MM.1S (cell line): ENCODE results near the gene SPEM1.

Experiments used
- DNase-seq: peaks from one replicate; pipeline ENCODE4 v3.0.0-alpha.2; 2015
- H2AFZ ChIP-seq: fragments of 300-600 bp; sonication (generic); 2 replicates; pipeline ENCODE4 v1.6.0; 2016; ENCODE audit warnings: antibody characterized with exemption, low read length
- H3F3A ChIP-seq: fragments of 300-600 bp; sonication (generic); 2 replicates; pipeline ENCODE4 v1.6.1; 2016; ENCODE audit warnings: mild to moderate bottlenecking, antibody characterized with exemption, low read length, moderate library complexity, mixed read lengths; ENCODE audit not compliant: insufficient read depth
- H3K27ac ChIP-seq: fragments of 300-600 bp; sonication (generic); 2 replicates; pipeline ENCODE4 v1.5.1; 2016; ENCODE audit warnings: mild to moderate bottlenecking, low read length
- H3K27me3 ChIP-seq: fragments of 300-600 bp; sonication (generic); replicated peaks from 2 replicates; pipeline ENCODE4 v1.6.0; 2016; ENCODE audit warnings: low read length; ENCODE audit not compliant: insufficient read depth
- H3K36me3 ChIP-seq: fragments of 300-600 bp; sonication (generic); replicated peaks from 2 replicates; pipeline ENCODE4 v1.6.1; 2016; ENCODE audit warnings: mild to moderate bottlenecking, low read length, mixed read lengths; ENCODE audit not compliant: insufficient read depth
- H3K4me1 ChIP-seq: fragments of 300-600 bp; sonication (generic); 2 replicates; pipeline ENCODE4 v1.6.1; 2016; ENCODE audit warnings: low read length, mixed read lengths
- H3K4me2 ChIP-seq: fragments of 300-600 bp; sonication (generic); 2 replicates; pipeline ENCODE4 v1.6.0; 2016; ENCODE audit warnings: low read depth, low read length
- H3K4me3 ChIP-seq: fragments of 300-600 bp; sonication (generic); 2 replicates; pipeline ENCODE4 v1.5.1; 2016; ENCODE audit warnings: low read length, mixed read lengths
- H3K79me2 ChIP-seq: fragments of 300-600 bp; sonication (generic); 2 replicates; pipeline ENCODE4 v1.6.1; 2016; ENCODE audit warnings: mixed run types, low read length, mixed read lengths
- H3K9ac ChIP-seq: fragments of 300-600 bp; sonication (generic); 2 replicates; pipeline ENCODE4 v1.6.1; 2016; ENCODE audit warnings: low read length, mixed read lengths
- H3K9me2 ChIP-seq: fragments of 300-600 bp; sonication (generic); replicated peaks from 2 replicates; pipeline ENCODE4 v1.6.1; 2016; ENCODE audit warnings: mild to moderate bottlenecking, low read length, mixed read lengths; ENCODE audit not compliant: insufficient read depth
- H3K9me3 ChIP-seq: fragments of 300-600 bp; sonication (generic); replicated peaks from 2 replicates; pipeline ENCODE4 v1.6.1; 2016; ENCODE audit warnings: mild to moderate bottlenecking, low read length, mixed read lengths; ENCODE audit not compliant: insufficient read depth
- H4K20me1 ChIP-seq: fragments of 300-600 bp; sonication (generic); 2 replicates; pipeline ENCODE4 v1.6.1; 2016; ENCODE audit warnings: mild to moderate bottlenecking, low read length, moderate library complexity, mixed read lengths; ENCODE audit not compliant: insufficient read depth
- EZH2 ChIP-seq: fragments of 300-600 bp; sonication (generic); optimal IDR thresholded peaks from 2 replicates; pipeline ENCODE3; 2017; ENCODE audit warnings: low read depth, mild to moderate bottlenecking, antibody characterized with exemption, low read length, mixed read lengths
- EZH2phosphoT487 ChIP-seq: fragments of 300-600 bp; sonication (generic); IDR thresholded peaks from 2 replicates; pipeline ENCODE4 v1.6.1; 2018; ENCODE audit warnings: antibody characterized with exemption, low read length
- TF ChIP-seq, protein P1 (sequence below): fragments of 300-600 bp; sonication (generic); IDR thresholded peaks from 2 replicates; pipeline ENCODE4 v1.5.1; 2016; ENCODE audit warnings: antibody characterized with exemption, low read length, mixed read lengths

Gene SPEM1

DNA sequence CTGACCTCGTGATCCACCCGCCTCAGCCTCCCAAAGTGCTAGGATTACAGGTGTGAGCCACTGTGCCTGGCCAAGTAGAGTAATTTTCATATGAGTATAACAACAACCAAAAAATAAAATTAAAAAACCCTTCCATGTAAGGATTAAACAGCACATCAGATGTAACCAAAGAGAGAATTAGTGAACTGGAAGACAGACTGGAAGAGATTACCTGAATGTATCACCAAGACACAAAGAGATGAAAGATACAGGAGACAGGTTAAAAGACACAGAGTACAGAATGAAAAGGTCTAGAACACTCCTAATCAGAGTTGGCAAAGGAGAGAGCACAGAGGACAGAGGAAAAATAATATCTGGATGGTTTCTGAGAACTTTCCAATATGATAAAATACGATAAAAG lies 41.0 kb upstream of the SPEM1 start:
- H3K4me3 ChIP-seq, result no peak overlapping the region
- H3K36me3 ChIP-seq, result no peaks in the 10 kb centered on the region
- TF ChIP-seq EZH2 (no peak), EZH2phosphoT487 (no peak)
- TF ChIP-seq, protein P1, sequence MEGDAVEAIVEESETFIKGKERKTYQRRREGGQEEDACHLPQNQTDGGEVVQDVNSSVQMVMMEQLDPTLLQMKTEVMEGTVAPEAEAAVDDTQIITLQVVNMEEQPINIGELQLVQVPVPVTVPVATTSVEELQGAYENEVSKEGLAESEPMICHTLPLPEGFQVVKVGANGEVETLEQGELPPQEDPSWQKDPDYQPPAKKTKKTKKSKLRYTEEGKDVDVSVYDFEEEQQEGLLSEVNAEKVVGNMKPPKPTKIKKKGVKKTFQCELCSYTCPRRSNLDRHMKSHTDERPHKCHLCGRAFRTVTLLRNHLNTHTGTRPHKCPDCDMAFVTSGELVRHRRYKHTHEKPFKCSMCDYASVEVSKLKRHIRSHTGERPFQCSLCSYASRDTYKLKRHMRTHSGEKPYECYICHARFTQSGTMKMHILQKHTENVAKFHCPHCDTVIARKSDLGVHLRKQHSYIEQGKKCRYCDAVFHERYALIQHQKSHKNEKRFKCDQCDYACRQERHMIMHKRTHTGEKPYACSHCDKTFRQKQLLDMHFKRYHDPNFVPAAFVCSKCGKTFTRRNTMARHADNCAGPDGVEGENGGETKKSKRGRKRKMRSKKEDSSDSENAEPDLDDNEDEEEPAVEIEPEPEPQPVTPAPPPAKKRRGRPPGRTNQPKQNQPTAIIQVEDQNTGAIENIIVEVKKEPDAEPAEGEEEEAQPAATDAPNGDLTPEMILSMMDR, result no peak
- peaks cover 51% of the 10 kb centered on the region for H3K27me3 ChIP-seq
- no peak overlapping the region for H3K9ac ChIP-seq
- H2AFZ ChIP-seq, result no peak overlapping the region
- no peaks in the 10 kb centered on the region for H3F3A ChIP-seq
- no peak for DNase-seq
- H3K27ac ChIP-seq, result no peak overlapping the region
- H4K20me1 ChIP-seq, result no peaks in the 10 kb centered on the region
- H3K9me2 ChIP-seq, result no peaks in the 10 kb centered on the region
- H3K9me3 ChIP-seq, result no peaks in the 10 kb centered on the region
- no peaks in the 10 kb centered on the region for H3K79me2 ChIP-seq
- H3K4me1 ChIP-seq, result peaks cover 7% of the 10 kb centered on the region; the same call in 1 of the 2 replicates
- no peak overlapping the region for H3K4me2 ChIP-seq

DNA sequence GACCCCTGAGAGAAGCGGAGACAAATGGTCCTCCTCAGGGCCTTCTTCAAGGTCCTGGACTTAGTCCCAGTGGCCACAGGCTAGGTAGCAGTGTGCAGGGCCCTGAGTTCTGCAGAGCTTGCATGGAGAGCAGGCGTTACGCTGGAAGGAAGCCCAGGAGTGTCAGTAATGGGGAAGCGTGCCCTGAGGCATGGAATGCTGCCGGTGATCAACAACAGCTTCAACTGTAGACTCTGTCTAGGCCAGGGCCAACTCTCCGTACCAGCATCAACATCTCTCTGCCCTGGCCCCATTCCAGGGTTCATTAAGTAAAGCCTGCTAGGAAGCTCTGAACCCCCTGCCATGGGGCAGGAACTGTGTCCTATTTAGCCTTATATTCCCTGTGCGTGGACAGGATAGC lies 39.8 kb upstream of the SPEM1 start:
- Histone ChIP-seq H3K4me1 (peaks cover 4% of the 10 kb centered on the region; the same call in 1 of the 2 replicates), H3K9ac (no peak overlapping the region), H3K36me3 (no peaks in the 10 kb centered on the region), H3K27me3 (peaks cover 51% of the 10 kb centered on the region), H3K9me3 (no peaks in the 10 kb centered on the region), H3K4me2 (no peak overlapping the region), H3K27ac (no peak overlapping the region), H3F3A (no peaks in the 10 kb centered on the region), H3K4me3 (no peak overlapping the region), H3K79me2 (no peaks in the 10 kb centered on the region), H3K9me2 (no peaks in the 10 kb centered on the region), H4K20me1 (no peaks in the 10 kb centered on the region), H2AFZ (no peak overlapping the region)
- no peak for DNase-seq
- TF ChIP-seq EZH2phosphoT487, result no peak
- TF ChIP-seq, protein P1, result no peak
- TF ChIP-seq EZH2, result no peak

DNA sequence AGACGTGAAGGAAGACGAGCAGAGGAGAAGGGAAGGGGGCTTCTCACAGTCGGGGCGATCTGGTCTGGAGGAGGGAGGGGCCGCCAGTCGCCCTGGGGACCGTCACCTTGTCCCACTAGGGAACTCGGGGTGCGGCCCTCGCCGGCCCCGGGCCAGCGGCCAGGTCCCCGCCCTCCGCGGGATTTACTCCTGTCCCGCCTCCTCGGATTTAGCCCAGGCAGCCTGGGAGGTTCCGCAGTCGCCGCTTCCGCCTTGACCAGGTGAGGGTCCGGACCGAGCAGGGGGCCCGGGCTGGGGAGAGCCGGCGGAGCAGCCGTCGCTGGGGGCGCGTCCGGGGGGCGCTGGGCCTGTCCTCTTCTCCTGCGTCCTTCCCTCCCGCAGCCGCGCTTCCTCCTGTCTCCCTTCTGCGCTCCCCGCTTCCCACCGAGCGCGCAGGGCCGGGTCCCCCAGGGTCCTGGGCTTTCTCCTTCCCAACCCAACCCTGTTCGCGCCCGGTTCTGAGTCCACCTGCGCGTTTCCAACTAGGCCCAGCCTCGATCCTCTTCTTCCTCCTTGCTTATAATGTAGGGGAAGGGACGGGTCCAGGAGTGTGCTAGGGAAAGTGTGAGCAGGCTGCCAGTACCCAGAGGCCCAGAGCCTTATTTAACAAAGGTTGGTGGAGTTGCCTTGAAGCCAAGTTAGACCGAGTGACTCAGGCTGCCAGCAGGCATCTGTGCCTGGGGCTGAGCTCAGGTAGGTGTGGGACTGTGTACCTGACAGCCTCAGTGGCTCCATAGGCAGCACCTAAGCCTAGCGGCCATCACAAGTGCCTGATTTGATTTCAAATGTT lies 39.1 kb upstream of the SPEM1 start, which contains the start of gene TNK1:
TSS of gene TNK1 (plus strand) at position 235 of the 829 bp plus-strand sequence. CDS start 1,838 bp downstream, outside the sequence.
- no peaks in the 10 kb centered on the region for H3K79me2 ChIP-seq
- no peaks in the 10 kb centered on the region for H4K20me1 ChIP-seq
- H3K4me3 ChIP-seq, result no peak within 1 kb of the TSS
- H3K36me3 ChIP-seq, result no peaks in the 10 kb centered on the region
- no peak within 1 kb of the TSS for H3K9ac ChIP-seq
- peaks cover 4% of the 10 kb centered on the region; the same call in 1 of the 2 replicates for H3K4me1 ChIP-seq
- no peaks in the 10 kb centered on the region for H3F3A ChIP-seq
- H3K27ac ChIP-seq, result no peak within 1 kb of the TSS
- H3K4me2 ChIP-seq, result no peak within 1 kb of the TSS
- H3K9me2 ChIP-seq, result no peaks in the 10 kb centered on the region
- no peaks in the 10 kb centered on the region for H3K9me3 ChIP-seq
- TF ChIP-seq EZH2phosphoT487, result no peak
- TF ChIP-seq EZH2, result no peak
- TF ChIP-seq, protein P1, result no peak
- no peak within 1 kb of the TSS for H2AFZ ChIP-seq
- peaks cover 51% of the 10 kb centered on the region for H3K27me3 ChIP-seq
- no peak for DNase-seq
